RCC 7860 (cell line): ENCODE results near the gene DFFB.

Experiments
- DNase-seq: peaks from one replicate; pipeline ENCODE4 v3.0.0-alpha.2; 2015; ENCODE audit warnings: low spot score
- FAIRE-seq: peaks from 2 replicates; lab custom pipeline; 2012; peaks lifted over from hg19 to GRCh38; lab: Jason Lieb, UNC

DFFB gene

DNA sequence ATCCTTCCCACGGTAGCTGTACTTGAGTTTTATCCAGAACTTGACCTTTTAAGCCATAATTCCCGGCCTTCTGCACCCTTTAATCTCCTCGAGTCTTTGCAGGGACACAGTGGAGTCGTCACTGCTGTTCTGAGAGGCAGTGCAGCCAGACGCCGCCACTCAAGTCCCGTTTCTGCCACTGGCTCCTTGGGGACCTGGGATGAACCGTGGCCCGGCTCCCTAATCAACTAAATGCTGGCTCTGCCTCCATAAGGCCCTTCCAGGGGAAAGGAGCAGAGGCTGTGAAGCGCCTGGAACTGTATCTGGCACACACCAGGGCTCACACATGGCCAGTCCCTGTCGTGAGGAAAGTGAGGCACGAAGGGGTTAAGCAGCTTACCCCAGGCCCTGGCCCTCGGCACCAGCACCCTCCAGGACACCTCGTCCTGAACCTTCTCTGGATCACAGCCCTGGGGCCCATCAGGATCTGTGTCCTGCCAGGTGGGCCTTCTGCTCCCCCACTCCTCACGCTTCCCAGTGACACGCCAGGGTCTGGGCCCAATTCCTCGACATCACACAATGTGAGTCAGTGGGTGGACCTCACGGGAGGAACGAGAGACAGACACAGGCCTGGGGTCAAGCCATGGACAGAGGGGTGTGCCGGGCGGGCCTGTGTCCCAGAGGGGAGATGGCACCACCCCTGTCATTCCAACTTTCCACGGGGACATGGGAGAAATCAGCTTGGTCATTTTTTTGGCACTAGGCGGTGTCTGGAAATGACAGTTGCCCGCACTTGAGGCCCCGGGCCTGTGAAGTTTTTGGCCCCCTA lies 66.3 kb downstream of the DFFB start:
- FAIRE-seq (no peak), DNase-seq (no peak)

DNA sequence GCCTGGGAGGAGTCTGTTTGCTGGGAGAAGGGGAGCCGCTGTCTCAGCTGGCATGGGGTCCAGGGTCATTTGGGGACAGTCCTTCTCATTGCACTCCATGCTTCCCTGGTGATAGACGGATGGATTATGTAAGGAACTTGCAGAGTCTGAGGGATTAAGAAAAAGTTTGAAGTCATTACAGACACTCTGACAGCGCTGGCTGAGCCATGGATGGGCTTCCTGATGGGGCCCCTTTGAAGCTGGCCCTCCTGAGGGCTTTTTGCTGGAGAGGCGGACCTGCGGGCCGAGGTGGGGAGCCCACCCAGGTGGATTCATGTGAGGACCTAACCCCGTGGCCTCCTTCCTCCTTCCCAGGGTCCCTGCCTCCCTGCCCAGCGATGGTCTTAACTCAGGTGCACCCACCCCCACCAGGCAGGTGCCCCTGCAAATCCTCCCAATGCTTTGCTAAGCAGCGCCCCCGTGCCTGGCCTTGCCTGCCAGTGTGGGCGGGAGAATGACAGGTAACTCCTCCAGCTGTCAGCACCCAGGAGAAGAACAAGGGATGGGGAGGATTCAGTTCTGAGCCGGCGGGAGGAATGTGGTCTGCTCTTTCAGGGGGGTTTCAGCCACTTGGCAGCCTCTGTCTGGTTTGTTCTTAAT lies 67.0 kb downstream of the DFFB start:
- no peak for DNase-seq
- FAIRE-seq: no peak

DNA sequence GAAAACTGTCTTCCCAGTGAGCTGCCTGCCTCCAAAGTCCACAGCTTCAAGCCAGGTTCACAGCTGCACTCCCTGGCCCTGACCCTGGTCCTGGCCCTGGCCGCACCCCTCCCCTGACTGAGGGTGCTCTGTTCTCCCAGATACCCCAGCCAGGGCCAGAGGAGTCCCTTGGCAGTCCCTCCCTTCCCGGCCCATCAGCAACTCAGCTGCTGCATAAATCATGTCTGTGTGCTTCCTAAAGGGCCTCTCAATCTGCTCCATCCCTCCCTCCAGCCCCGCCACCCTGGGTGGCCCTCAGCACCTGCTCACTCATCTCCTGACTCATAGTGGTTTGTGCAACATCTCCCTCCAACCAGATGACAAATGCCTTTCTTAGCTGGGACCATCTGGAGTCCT lies 67.5 kb downstream of the DFFB start:
- peak; percentile 37 for DNase-seq
- FAIRE-seq: no peak

DNA sequence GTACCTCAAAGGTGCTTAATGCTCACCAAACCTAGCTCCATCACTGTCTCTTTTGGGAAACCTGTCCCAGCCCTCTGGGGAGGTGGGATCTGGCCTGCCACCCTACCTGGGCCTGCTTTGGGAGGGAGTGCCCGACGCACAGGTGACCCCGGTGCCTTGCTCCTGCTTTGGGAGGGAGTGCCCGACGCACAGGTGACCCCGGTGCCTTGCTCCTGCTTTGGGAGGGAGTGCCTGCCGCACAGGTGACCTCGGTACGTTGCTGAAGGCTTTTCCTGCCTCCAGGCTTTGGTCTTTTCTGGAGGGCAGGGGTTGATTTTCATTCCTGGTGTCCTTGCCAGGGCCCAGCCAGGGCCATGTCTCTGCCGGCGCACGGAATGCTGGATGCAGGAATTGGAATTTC lies 68.0 kb downstream of the DFFB start:
- FAIRE-seq (no peak), DNase-seq (no peak)

DNA sequence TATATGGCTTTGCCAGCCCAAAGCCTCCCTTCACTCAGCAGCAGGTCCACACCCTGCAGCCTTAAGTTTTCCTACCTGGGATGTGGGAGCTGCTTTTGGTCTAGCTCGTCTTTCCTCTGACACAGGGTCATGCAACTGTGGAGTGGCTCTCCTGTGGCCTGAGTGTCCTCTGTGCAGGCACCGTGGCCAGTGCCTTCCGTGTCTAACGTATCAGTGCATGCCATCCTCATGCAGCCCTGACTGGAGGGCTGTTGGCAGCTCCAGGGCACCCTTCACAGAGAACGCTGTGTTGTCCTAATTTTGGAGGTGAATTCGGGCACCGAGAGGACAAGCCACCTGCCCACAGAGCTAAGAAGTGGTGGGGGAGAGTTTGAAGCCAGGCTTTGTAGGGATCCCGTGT lies 68.5 kb downstream of the DFFB start:
- FAIRE-seq (no peak), DNase-seq (no peak)

DNA sequence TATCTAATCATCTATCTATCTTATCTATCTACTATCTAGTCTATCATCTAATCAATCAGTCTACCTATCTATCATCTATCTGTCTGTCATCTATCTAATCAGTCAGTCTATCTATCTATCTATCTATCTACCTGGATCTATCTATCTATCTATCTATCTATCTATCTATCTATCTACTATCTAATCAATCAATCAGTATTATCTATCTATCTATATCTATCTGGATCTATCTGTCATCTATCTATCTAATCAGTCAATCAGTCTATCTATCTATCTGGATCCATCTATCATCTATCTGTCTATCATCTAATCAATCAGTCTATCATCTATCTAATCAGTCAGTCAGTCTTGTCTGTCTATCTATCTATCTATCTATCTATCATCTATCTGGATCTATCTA lies 69.7 kb downstream of the DFFB start:
- no peak for DNase-seq

DNA sequence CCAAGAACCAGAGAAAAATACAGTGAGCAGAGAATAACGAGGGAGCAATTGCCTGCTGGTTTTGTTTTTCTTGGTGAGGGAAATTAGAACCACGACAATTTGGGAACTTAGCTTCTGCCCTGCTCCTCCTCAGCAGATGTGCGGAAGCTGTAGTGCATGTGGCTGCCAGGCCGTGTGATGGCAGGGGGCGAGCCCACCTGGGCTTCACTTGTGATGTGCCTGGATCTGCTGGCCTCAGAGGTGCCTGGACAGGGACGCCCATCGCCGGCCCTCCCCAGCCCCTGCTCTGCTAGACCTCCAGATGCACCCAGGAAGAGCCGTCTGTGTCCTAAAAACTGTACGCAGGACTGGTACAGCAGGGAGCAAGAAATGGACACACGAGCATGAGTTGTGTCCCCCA lies 71.3 kb downstream of the DFFB start:
- FAIRE-seq: no peak

More for the DNA sequence above, 69.7 kb downstream of the DFFB start:
- FAIRE-seq: no peak

DNA sequence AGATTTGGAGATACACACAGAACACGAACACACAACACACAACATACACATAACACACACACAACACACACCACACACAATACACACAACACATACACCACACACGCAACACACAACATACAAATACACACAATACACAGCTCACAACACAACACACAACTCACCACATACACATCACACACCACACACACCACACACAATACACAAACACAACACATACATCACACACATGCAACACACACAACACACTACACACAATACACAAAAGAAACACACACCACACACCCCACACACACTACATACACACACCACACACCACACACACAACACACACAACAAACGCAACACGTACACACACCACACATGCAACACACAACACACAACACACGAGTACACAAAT lies 71.8 kb downstream of the DFFB start:
- FAIRE-seq: no peak
- DNase-seq: no peak

More for the DNA sequence above, 71.3 kb downstream of the DFFB start:
- DNase-seq: no peak

DNA sequence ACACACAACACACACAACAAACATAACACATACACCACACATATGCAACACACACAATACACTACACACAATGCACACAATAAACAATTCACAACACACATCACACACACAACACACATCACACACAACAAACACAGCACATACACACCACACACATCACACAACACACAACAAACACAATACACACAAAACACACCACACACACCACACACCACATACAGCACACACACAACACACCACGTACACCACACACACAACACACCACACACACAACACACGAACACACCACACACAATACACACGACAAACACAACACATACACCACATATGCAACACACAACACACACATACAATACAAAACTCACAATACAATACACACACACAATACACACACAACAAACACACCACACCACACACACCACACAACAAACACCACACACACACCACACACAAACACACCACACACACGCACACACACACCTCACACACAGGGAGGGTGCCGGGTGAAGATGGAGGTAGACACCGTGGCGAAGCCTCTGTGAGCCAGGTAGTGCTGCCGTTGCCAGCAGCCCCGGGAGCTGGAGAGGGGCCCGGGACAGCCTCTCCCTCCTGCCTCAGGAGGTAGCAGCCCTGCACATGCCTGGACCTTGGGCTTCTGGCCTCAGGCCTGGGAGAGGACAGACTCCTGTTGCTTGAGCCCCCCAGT lies 73.2 kb downstream of the DFFB start:
- DNase-seq (no peak), FAIRE-seq (no peak)

DNA sequence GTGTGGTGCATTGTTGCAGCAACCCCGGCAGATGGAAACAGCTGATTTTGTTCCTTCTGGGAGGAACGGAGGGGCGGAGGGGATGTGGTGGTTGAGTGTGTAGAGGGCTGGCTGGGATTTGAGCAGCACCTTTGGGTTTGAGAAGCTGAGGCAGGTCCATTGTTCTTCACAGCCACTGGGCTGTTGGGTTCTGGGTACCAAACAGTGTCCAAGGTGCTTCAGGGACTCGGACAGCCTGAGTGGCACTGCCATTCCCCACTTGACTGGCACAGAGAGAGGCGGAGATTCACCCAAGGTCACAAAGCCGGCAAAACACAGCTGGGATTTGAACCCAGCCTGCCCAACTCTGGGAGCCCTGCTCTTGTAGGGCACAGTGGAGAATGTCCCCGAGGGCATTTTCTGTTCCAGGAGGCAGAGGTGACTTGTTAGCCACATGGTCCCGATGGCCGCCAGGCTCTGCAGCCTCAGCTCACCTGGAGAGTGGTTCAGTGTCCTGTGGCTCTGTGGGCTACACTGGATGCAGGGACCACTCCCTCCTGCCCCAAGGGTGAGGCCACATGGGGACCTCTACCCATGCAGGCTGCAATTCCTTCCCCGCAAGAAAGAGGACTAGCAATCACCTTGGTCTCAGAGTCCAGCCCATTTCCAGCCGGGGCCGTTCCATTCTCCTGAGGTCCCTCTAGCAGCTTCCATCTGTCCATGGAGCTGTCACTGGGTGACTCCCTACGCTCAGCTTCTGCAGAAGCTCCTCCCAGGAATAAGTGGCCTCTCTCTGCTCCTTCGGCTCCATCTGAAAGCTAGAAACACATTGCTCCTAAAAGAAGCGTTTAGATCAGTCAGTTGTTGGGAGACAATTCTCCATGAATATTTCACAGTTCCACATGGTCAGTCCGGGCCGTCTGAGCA lies 74.0 kb downstream of the DFFB start:
- DNase-seq: no peak

DNA sequence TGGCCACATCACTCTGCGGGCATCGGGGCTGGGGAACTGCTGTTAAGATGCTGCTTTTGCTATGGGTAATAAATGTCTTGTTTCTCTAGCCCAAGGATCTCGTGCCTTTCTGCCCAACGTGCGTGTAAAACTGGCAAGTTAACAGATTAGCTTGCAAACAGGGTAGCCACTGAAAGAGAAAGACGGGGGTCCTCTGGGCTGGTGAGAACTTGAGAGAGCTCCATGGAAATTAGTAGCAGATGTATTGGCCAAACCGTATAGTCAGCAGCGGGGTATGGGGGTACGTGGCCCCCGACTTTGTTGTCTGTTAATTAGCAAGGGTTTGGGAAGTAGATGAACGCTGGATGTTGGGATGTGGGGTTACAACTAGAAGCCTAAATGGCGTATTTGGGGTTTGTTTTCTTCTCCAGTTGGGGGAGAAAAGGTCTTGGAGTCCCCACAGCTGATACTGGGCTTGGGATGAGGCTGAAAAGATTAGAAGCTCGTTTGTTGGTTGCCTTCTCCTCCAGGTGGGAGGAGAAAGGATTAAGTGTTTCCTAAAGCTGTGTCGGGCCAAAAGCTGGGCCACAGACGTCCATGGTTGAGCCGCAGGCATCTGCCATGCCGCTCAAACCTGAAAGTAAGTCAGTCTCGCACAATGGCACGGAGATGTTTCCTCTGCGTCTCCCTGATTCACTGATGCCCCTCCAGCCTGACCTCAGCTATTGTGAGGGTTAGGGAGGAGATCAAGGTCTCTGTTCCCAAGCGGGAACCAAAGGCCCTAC lies 75.1 kb downstream of the DFFB start:
- FAIRE-seq (no peak), DNase-seq (no peak)

More for the DNA sequence above, 74.0 kb downstream of the DFFB start:
- FAIRE-seq: no peak
